GM10266 (cell line): ENCODE data around the gene AUTS2.
"Not testable (repeated sequence)": the region's sequence is repeated elsewhere in the genome, so short reads cannot be mapped to it uniquely, and the experiment has no call there.

ENCODE experiments used
- DNase-seq: peaks from one replicate; pipeline ENCODE4 v3.0.0; 2012; ENCODE audit errors: extremely low spot score
- CTCF ChIP-seq: IDR thresholded peaks from 2 replicates; pipeline ENCODE4 v1.5.1; 2012; ENCODE audit warnings: mild to moderate bottlenecking, low read depth; ENCODE audit not compliant: control insufficient read depth, insufficient read depth; ENCODE audit errors: missing control alignments

Gene AUTS2

GRCh38 chr7:70360557-70360956, 762.3 kb downstream of the AUTS2 start:
- TF ChIP-seq CTCF: no peak
- no peak for DNase-seq

GRCh38 chr7:70361821-70362220, 763.5 kb downstream of the AUTS2 start:
- no peak for TF ChIP-seq CTCF
- DNase-seq: no peak

GRCh38 chr7:70364393-70364792, 766.1 kb downstream of the AUTS2 start:
- DNase-seq: not testable (repeated sequence)

GRCh38 chr7:70371652-70372051, 773.4 kb downstream of the AUTS2 start:
- no peak for TF ChIP-seq CTCF
- no peak for DNase-seq

GRCh38 chr7:70372768-70373515, 774.7 kb downstream of the AUTS2 start:
- DNase-seq: no peak
- no peak for TF ChIP-seq CTCF

- TF ChIP-seq CTCF: no peak
- DNase-seq: no peak
Measured at GRCh38 chr7:70374772-70375533, 776.7 kb downstream of the AUTS2 start.

- no peak for DNase-seq
- no peak for TF ChIP-seq CTCF
Measured at GRCh38 chr7:70376561-70377031, 778.3 kb downstream of the AUTS2 start.
